CD4-positive, alpha-beta T cell (primary cell): ENCODE measurements around the gene ZNRF3. TPM values are rescaled to one million over a fixed set of nuclear protein-coding genes. Genes with fewer than 3 reads are reported as not detected.

ENCODE experiments used
- ATAC-seq: fragments of 200-7000 bp; cut with Tn5 transposase; one replicate; pipeline ENCODE4 v1.10.0; 2022; ENCODE audit warnings: mild to moderate bottlenecking; ENCODE audit not compliant: poor library complexity
- CTCF ChIA-PET: fragments of 350-600 bp; sonication (Branson Sonifier 250); formaldehyde crosslinking; loops from one replicate; lab custom pipeline; 2021; ENCODE audit warnings: antibody characterized with exemption, inconsistent platforms; lab: Charles Lee
- POLR2A ChIA-PET: fragments of 350-600 bp; sonication (Branson Sonifier 250); formaldehyde crosslinking; loops from one replicate; lab custom pipeline; 2021; ENCODE audit warnings: antibody characterized with exemption, inconsistent platforms; lab: Charles Lee
- DNase-seq, 14 experiments: peaks; one replicate each; pipeline ENCODE4 v3.0.0-alpha.2; 2013 to 2020; ENCODE audit warnings: mixed read lengths in 2 of 14
- H3K27ac ChIP-seq, 2 donors: one replicate each; pipeline versions ENCODE4 v1.5.1 to v1.7.0; 2013; ENCODE audit warnings: low read length in 2 of 2, low read depth in 1 of 2, mild to moderate bottlenecking in 1 of 2
- H3K27me3 ChIP-seq, 2 experiments: 1 replicate in 1 of 2; 2 replicates in 1 of 2; pipeline versions ENCODE4 v1.6.1 to v1.7.0; 2013; ENCODE audit warnings: low read length in 2 of 2, control low read depth in 1 of 2, mild to moderate bottlenecking in 1 of 2, moderate library complexity in 1 of 2; ENCODE audit not compliant: insufficient read depth in 2 of 2, control insufficient read depth in 1 of 2
- H3K36me3 ChIP-seq: one replicate; pipeline ENCODE4 v1.6.1; 2013; ENCODE audit warnings: low read length, control low read depth; ENCODE audit not compliant: insufficient read depth
- H3K4me1 ChIP-seq: one replicate; pipeline ENCODE4 v1.6.1; 2013; ENCODE audit warnings: low read length, control low read depth; ENCODE audit not compliant: insufficient read depth
- H3K4me3 ChIP-seq: one replicate; pipeline ENCODE4 v1.5.1; 2013; ENCODE audit warnings: mild to moderate bottlenecking, low read length, moderate library complexity
- H3K9me3 ChIP-seq, 2 experiments: 1 replicate in 1 of 2; 2 replicates in 1 of 2; pipeline versions ENCODE4 v1.6.1 to v1.7.0; 2013; ENCODE audit warnings: low read length in 2 of 2, mild to moderate bottlenecking in 2 of 2, control low read depth in 1 of 2, moderate library complexity in 1 of 2; ENCODE audit not compliant: control insufficient read depth in 1 of 2, insufficient read depth in 1 of 2
- H3K27ac Mint-ChIP-seq: one replicate; pipeline ENCODE4 v1.8.0; 2020; ENCODE audit warnings: mixed read lengths
- H3K27me3 Mint-ChIP-seq: one replicate; pipeline ENCODE4 v1.8.0; 2021; ENCODE audit warnings: mixed read lengths
- H3K36me3 Mint-ChIP-seq: one replicate; pipeline ENCODE4 v1.8.0; 2021; ENCODE audit warnings: low read depth, mixed read lengths
- H3K4me1 Mint-ChIP-seq: one replicate; pipeline ENCODE4 v1.8.0; 2021; ENCODE audit warnings: low read depth, mixed read lengths
- H3K4me3 Mint-ChIP-seq: one replicate; pipeline ENCODE4 v1.8.0; 2020; ENCODE audit warnings: mild to moderate bottlenecking, mixed read lengths
- H3K9me3 Mint-ChIP-seq: one replicate; pipeline ENCODE4 v1.8.0; 2020; ENCODE audit warnings: mixed read lengths
- CTCF ChIP-seq: fragments of 200-600 bp; IDR thresholded peaks from one replicate; pipeline ENCODE4 v1.8.0; 2022; ENCODE audit warnings: antibody characterized with exemption, mild to moderate bottlenecking
- intact Hi-C, 2 experiments: fragments of 100-400 bp; cut with DNase I in 1 of 2; cut with micrococcal nuclease in 1 of 2; formaldehyde crosslinking; loops; one replicate each; pipeline versions ENCODE4 v1.15.1 to v1.9.0; 2023 to 2025; cut with DNase I, micrococcal nuclease
- total RNA-seq, 174 experiments: library from RNA in 2 of 174; stranded (reverse) in 2 of 174; gene quantifications; one replicate each; pipeline ENCODE4 v1.2.3 and lab custom pipeline; 2021 to 2026

Gene ZNRF3
- total RNA-seq, 2 experiments from 2014 or later: 0.38 to 0.61 TPM

GRCh38 chr22:28958611-28959010 lies 75.2 kb downstream of the ZNRF3 start:
- H3K27ac ChIP-seq: no peak overlapping the region
- POLR2A ChIA-PET: no interaction called here
- TF ChIP-seq CTCF: no peak
- no peak overlapping the region for H3K27ac Mint-ChIP-seq
- no peak overlapping the region for H3K4me3 ChIP-seq
- intact Hi-C loops: loop anchor here (10.0 kb wide), 1 partner anchor 284 kb away; the partner anchor contains the start of gene TTC28 (in 2 of the 2)
- H3K4me1 ChIP-seq: peaks cover 19% of the 10 kb centered on the region
- ATAC-seq: no peak
- no peak overlapping the region for H3K4me3 Mint-ChIP-seq
- DNase-seq: no peak
- H3K9me3 ChIP-seq: no peaks in the 10 kb centered on the region
- H3K9me3 Mint-ChIP-seq: no peaks in the 10 kb centered on the region
- peaks cover 95% of the 10 kb centered on the region for H3K27me3 Mint-ChIP-seq
- no peaks in the 10 kb centered on the region for H3K36me3 ChIP-seq
- H3K27me3 ChIP-seq: peaks cover 77 to 84% of the 10 kb centered on the region in 2 experiments
- CTCF ChIA-PET: no interaction called here
- peaks cover 18% of the 10 kb centered on the region for H3K4me1 Mint-ChIP-seq
- H3K36me3 Mint-ChIP-seq: no peaks in the 10 kb centered on the region

GRCh38 chr22:28962042-28962554 lies 78.7 kb downstream of the ZNRF3 start:
- intact Hi-C loops: no loop called here
- Histone ChIP-seq H3K4me1 (no peaks in the 10 kb centered on the region), H3K9me3 (no peaks in the 10 kb centered on the region), H3K27me3 (peaks cover 55 to 71% of the 10 kb centered on the region in 2 experiments), H3K36me3 (no peaks in the 10 kb centered on the region), H3K27ac (no peak overlapping the region), H3K4me3 (no peak overlapping the region)
- ChIA-PET POLR2A (no interaction called here), CTCF (no interaction called here)
- DNase-seq (no peak), ATAC-seq (no peak)
- no peak overlapping the region for H3K4me3 Mint-ChIP-seq
- TF ChIP-seq CTCF: no peak
- no peaks in the 10 kb centered on the region for H3K36me3 Mint-ChIP-seq
- H3K9me3 Mint-ChIP-seq: no peaks in the 10 kb centered on the region
- H3K4me1 Mint-ChIP-seq: no peaks in the 10 kb centered on the region
- H3K27ac Mint-ChIP-seq: no peak overlapping the region
- peaks cover 87% of the 10 kb centered on the region for H3K27me3 Mint-ChIP-seq

- Histone ChIP-seq H3K27ac (no peak overlapping the region), H3K27me3 (peaks cover 44 to 59% of the 10 kb centered on the region in 2 experiments), H3K36me3 (no peaks in the 10 kb centered on the region), H3K4me3 (no peak overlapping the region), H3K9me3 (no peaks in the 10 kb centered on the region), H3K4me1 (no peaks in the 10 kb centered on the region)
- POLR2A ChIA-PET: no interaction called here
- DNase-seq (no peak), ATAC-seq (no peak)
- Mint-ChIP-seq H3K27me3 (peaks cover 80% of the 10 kb centered on the region), H3K9me3 (no peaks in the 10 kb centered on the region), H3K36me3 (no peaks in the 10 kb centered on the region), H3K4me1 (no peaks in the 10 kb centered on the region), H3K4me3 (no peak overlapping the region), H3K27ac (no peak overlapping the region)
- intact Hi-C loops: no loop called here
- CTCF ChIA-PET: no interaction called here
- TF ChIP-seq CTCF: no peak
These were observed 80.0 kb downstream of the ZNRF3 start for GRCh38 chr22:28963362-28963761.
